K562 treated with DMSO at 1 percent for 12 hours (cell line): ENCODE data around the gene KLRC1. TPM values are rescaled to one million over a fixed set of nuclear protein-coding genes. Genes with fewer than 3 reads are reported as not detected.

ENCODE experiments used
- total RNA-seq: library from RNA; unstranded; fragments of 300-600 nt; gene quantifications from 2 replicates; pipeline ENCODE4 v1.2.3, GENCODE V29; 2022; ENCODE audit not compliant: insufficient read depth

KLRC1 gene
- total RNA-seq, result not detected in 2 replicates

GRCh38 chr12:10453156-10453555 is at the start of gene KLRC1:
Gene KLRC1, minus strand, starts transcription at chr12:10453377. Its CDS starts 2,221 bp downstream, at chr12:10451156.

GRCh38 chr12:10435816-10436215 is 17.4 kb downstream of the KLRC1 start, which contains the start of gene KLRC2:
Gene KLRC2, minus strand, starts transcription at chr12:10436010. Its CDS starts 24 bp downstream, at chr12:10435986.

DNA sequence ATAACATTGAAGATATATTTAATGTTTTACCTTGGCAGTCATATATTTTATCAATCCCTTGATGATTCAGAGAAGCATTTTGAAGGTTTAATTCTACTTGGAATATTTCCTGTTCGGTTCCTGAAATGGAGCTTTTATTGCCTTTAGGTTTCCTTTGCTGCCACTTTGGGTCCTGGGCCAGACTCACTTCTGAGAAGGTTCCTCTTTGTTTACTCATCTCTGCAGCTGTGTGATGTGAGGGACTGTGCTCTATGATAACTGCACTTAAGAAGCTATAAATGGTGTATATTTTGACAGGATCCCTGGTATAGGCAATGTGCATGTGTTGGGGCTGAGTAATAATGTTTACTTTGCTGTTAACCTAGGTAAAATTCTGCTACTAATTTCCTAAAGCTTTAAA is 32.8 kb downstream of the KLRC1 start, which contains the start of gene KLRC3:
Gene KLRC3 (minus strand): TSS at position 262 of the 400 bp plus-strand sequence. CDS start 45 bp downstream, at position 217.

GRCh38 chr12:10409392-10409791 is 43.8 kb downstream of the KLRC1 start, which contains the start of gene KLRC4:
Gene KLRC4, minus strand, starts transcription at chr12:10409757. Its CDS starts 182 bp downstream, at chr12:10409575.

Other genes with a start within 250 kb of the KLRC1 start
- gene GABARAPL1, start 240.5 kb downstream of the KLRC1 start, total RNA-seq, result 14.5 and 33.0 TPM in 2 replicates
- gene KLRD1, start 145.5 kb downstream of the KLRC1 start, total RNA-seq, result not detected in 2 replicates
- not detected in 2 replicates for gene KLRK1, start 63.3 kb downstream of the KLRC1 start, total RNA-seq
- gene KLRC4, start 43.6 kb downstream of the KLRC1 start, total RNA-seq, result not detected in 2 replicates
- not detected in 2 replicates for gene KLRC3, start 32.8 kb downstream of the KLRC1 start, total RNA-seq
- not detected in 2 replicates for gene KLRC2, start 17.4 kb downstream of the KLRC1 start, total RNA-seq
- gene EIF2S3B, start 52.5 kb upstream of the KLRC1 start, total RNA-seq, result 0.57 TPM in 1 of 2 replicates, not detected in the other
- 6.0 and 9.4 TPM in 2 replicates for gene MAGOHB, start 160.2 kb upstream of the KLRC1 start, total RNA-seq
- gene STYK1, start 220.7 kb upstream of the KLRC1 start, total RNA-seq, result 0.39 TPM in 1 of 2 replicates, not detected in the other